ENCODE results near the gene CDK18.

- TF ChIP-seq SUZ12 (IDR thresholded peaks at IDR 0.05; ENCODE audit: extremely low read depth, insufficient read depth, insufficient read length) (no peak), YY1 (IDR thresholded peaks at IDR 0.05; ENCODE audit: insufficient read depth, insufficient read length) (no peak)
These were observed 12.2 kb upstream of the CDK18 start for GRCh38 chr1:205492201-205492667.

Data from NT2/D1 (cell line).